Suprapubic skin (tissue), 4 donors: ENCODE measurements around the gene B9D2. TPM values are rescaled to one million over a fixed set of nuclear protein-coding genes. Genes with fewer than 3 reads are reported as not detected.
A peak's percentile ranks its signal among the peaks of the same experiment; 100 is the strongest.

ENCODE experiments used
- DNase-seq, 2 donors: peaks; one replicate each; pipeline ENCODE4 v3.0.0-alpha.2; 2019; ENCODE audit warnings: low spot score in 2 of 2
- H3K27ac ChIP-seq: fragments of 200-600 bp; sonication (generic); one replicate; pipeline ENCODE4 v1.5.1; 2019
- H3K27me3 ChIP-seq: fragments of 200-600 bp; sonication (generic); one replicate; pipeline ENCODE4 v1.5.1; 2019
- H3K36me3 ChIP-seq: fragments of 200-600 bp; sonication (generic); one replicate; pipeline ENCODE4 v1.5.1; 2019
- H3K4me1 ChIP-seq: fragments of 200-600 bp; sonication (generic); one replicate; pipeline ENCODE4 v1.5.1; 2019
- H3K4me3 ChIP-seq: fragments of 200-600 bp; sonication (generic); one replicate; pipeline ENCODE4 v1.5.1; 2019; ENCODE audit warnings: mild to moderate bottlenecking
- H3K9me3 ChIP-seq: fragments of 200-600 bp; sonication (generic); one replicate; pipeline ENCODE4 v1.5.1; 2019
- CTCF ChIP-seq, 2 donors: fragments of 200-600 bp in 1 of 2; fragments of 450-650 bp in 1 of 2; sonication (generic) in 1 of 2; IDR thresholded peaks; one replicate each; pipeline ENCODE4 v1.5.1; 2016 to 2019; ENCODE audit warnings: antibody characterized with exemption in 2 of 2, mild to moderate bottlenecking in 1 of 2, moderate library complexity in 1 of 2
- EP300 ChIP-seq: sonication (generic); formaldehyde crosslinking; IDR thresholded peaks from one replicate; pipeline ENCODE4 v1.6.1; 2017; ENCODE audit warnings: antibody characterized with exemption
- POLR2A ChIP-seq, 2 donors: fragments of 450-650 bp; IDR thresholded peaks; one replicate each; pipeline ENCODE4 v1.6.1; 2017; ENCODE audit warnings: antibody characterized with exemption in 2 of 2, mild to moderate bottlenecking in 2 of 2, moderate library complexity in 2 of 2
- POLR2AphosphoS5 ChIP-seq, 3 donors: sonication (generic); formaldehyde crosslinking; IDR thresholded peaks; one replicate each; pipeline ENCODE4 v1.6.1; 2017; ENCODE audit warnings: antibody characterized with exemption in 3 of 3
- WGBS: methylation state at CpG from one replicate; pipeline ENCODE4 v1.1.5; 2018; 5-methylcytosine and 5-hydroxymethylcytosine counted together
- total RNA-seq, 4 donors: library from RNA; depleted of rRNA; stranded (reverse); fragments of >200 nt; gene quantifications; one replicate each; pipeline ENCODE4 v1.1.0, GENCODE V29; 2016

Gene B9D2, protein sequence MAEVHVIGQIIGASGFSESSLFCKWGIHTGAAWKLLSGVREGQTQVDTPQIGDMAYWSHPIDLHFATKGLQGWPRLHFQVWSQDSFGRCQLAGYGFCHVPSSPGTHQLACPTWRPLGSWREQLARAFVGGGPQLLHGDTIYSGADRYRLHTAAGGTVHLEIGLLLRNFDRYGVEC
- 1 to 10 TPM; 2.8 to 9.3 (median 4.8) TPM for total RNA-seq

DNA sequence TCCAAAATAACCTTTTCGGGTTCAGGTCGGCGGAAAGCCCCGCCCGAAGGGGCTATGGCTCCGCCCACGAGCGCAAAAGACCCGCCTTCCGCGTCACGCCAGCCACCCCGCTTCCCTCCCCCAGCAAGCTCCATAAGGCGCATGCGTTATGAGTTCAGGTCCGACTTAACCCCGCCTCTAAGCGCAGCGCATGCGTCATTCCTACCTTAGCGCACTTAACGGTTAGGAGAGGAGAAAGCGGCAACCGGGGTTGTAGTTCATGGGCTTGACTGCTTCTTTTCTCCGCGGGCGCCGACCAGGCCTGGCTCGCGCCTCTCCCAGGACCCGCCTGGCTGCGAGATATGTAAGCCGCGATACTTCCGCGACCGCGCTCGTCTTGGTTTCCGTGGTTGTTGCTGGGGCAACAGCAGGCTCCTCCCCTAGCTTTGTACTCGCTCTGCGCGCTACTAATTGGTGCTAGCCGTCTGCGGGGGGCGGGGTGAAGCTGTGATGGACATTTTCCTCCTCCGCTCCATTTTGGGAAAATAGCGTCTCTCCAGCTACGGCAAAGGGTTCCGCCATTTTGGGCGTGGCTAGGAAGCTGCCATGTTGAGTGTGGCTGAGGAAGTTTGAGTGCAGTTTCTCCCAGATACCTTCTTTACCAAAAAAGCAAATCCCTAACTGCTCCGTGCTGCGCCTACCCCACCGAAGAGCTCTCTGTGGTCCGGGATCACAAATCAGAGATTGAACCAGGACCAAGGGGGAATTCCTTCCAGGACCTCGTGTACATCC is at the start of gene B9D2:
Gene B9D2, minus strand, starts transcription at position 397 of the 771 bp plus-strand sequence. CDS start 630 bp downstream, outside the sequence.
- H3K27ac ChIP-seq: peak within 1 kb of the TSS; percentile 99
- H3K9me3 ChIP-seq: no peaks in the 10 kb centered on the region
- peak within 1 kb of the TSS; percentile 76 for H3K4me3 ChIP-seq
- no peaks in the 10 kb centered on the region for H3K27me3 ChIP-seq
- H3K4me1 ChIP-seq: peaks cover 31% of the 10 kb centered on the region
- WGBS: under 1% methylated on average over 34 of the region's 56 CpGs
- H3K36me3 ChIP-seq: no peaks in the 10 kb centered on the region
- TF ChIP-seq POLR2A (IDR thresholded peaks at IDR 0.05) (peak; percentile 18 to 44), EP300 (no peak), POLR2AphosphoS5 (IDR thresholded peaks at IDR 0.05) (peak in 2 of 3 donors; percentile 71 to 78)
- peak; percentile 99 for DNase-seq

- Histone ChIP-seq H3K27ac (no peak overlapping the region), H3K36me3 (peaks cover 68% of the 10 kb centered on the region), H3K4me3 (no peak overlapping the region), H3K27me3 (no peaks in the 10 kb centered on the region), H3K9me3 (no peaks in the 10 kb centered on the region), H3K4me1 (peaks cover 17% of the 10 kb centered on the region)
- TF ChIP-seq POLR2AphosphoS5 (IDR thresholded peaks at IDR 0.05) (no peak), EP300 (no peak), CTCF (IDR thresholded peaks at IDR 0.05) (no peak), POLR2A (IDR thresholded peaks at IDR 0.05) (no peak)
- no peak for DNase-seq
- 95% methylated on average over 5 of the region's 5 CpGs for WGBS
Observed at GRCh38 chr19:41412953-41413352, 49.0 kb upstream of the B9D2 start.

DNA sequence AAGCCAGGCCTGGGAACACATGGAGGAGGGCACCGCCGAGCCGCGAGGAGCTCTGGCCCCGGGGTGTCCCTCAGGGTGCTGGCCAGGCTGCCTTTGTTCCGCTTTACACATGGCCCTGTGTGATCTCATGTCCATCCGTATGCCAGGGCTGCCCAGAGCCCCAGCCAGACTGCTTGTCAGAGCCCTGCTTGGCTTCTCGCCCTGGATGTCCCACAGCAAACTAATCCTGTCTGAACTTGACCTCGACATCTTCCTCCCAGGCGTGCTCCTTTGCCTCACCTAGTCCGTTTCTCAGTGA is 48.0 kb upstream of the B9D2 start:
- Histone ChIP-seq H3K27ac (no peak overlapping the region), H3K9me3 (no peaks in the 10 kb centered on the region), H3K27me3 (no peaks in the 10 kb centered on the region), H3K36me3 (peaks cover 59% of the 10 kb centered on the region), H3K4me1 (peaks cover 20% of the 10 kb centered on the region), H3K4me3 (no peak overlapping the region)
- 42% methylated on average over 5 of the region's 11 CpGs for WGBS
- TF ChIP-seq POLR2AphosphoS5 (IDR thresholded peaks at IDR 0.05): no peak
- no peak for TF ChIP-seq EP300
- TF ChIP-seq CTCF (IDR thresholded peaks at IDR 0.05): no peak
- TF ChIP-seq POLR2A (IDR thresholded peaks at IDR 0.05): no peak
- no peak for DNase-seq

DNA sequence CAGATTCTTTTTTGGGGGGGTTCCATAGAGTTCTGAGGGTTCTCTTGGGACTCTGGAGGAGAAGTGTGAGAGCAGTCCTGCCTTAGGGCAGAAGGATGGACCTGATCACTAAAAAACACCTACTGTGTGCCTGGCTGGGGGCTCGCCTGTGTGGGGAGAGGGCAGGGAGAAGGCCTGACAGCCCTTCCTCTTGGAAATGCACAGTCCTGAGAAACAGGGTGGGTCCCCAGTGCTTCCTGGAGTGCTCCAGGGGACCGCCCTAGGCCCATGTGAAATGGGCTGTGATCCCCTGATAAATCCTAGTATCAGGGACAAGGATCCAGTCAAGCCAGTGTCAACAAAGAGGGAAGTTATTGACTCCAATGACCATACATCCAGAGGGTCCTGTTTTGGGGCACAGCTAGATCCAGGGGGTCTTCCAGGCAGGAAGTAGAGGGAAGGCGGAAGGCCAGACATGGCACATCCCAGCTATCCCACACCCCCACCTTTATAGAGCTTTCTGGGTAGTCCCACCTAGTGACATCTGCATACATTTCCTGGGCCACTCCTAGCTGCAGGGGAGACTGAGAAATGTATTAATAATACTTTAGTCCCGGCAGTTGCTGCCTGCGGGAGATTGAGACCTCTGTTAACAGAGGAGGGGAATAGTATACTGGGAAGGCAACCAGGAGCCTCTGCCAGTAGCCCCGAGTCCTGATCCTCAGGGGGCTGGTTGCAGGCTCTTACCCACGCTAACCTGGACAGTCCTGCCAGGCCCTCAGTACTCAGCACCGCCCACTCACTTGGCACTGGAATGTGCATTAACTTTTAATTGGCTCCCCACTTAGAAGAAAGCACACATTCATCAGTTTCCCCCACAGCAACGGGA is 47.4 kb upstream of the B9D2 start:
- 87% methylated on average over 5 of the region's 9 CpGs for WGBS
- Histone ChIP-seq H3K27ac (no peak overlapping the region), H3K4me3 (no peak overlapping the region), H3K27me3 (no peaks in the 10 kb centered on the region), H3K9me3 (no peaks in the 10 kb centered on the region), H3K36me3 (peaks cover 54% of the 10 kb centered on the region), H3K4me1 (peaks cover 20% of the 10 kb centered on the region)
- TF ChIP-seq POLR2AphosphoS5 (IDR thresholded peaks at IDR 0.05): no peak
- TF ChIP-seq POLR2A (IDR thresholded peaks at IDR 0.05): no peak
- TF ChIP-seq EP300: no peak
- no peak for TF ChIP-seq CTCF (IDR thresholded peaks at IDR 0.05)
- DNase-seq: no peak

DNA sequence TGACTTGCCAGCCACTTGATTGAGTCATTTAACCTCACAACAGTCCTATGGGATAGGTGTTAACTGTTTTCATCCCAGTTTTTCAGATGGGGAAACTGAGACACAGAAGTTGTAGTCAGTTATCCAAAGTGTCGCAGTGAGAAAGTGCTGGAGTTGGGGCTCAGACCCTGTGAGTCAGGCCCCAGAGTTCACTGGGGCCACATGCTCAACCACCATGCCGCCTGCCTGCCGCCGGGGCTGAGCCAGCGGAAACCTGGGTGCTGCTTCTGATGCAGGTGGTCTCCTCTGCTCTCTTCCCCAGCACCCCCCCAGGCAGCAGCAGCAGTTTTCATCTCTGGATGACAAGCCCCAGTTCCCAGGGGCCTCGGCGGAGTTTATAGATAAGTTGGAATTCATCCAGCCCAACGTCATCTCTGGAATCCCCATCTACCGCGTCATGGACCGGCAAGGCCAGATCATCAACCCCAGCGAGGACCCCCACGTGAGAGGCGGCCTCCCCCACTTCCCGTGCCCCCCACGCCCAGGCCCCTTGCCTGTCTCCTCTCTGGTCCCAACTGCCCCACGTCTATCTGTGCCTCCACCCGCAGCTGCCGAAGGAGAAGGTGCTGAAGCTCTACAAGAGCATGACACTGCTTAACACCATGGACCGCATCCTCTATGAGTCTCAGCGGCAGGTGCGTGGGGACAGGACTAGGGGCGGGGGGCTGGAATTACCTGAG is 46.5 kb upstream of the B9D2 start:
- H3K4me1 ChIP-seq: peaks cover 24% of the 10 kb centered on the region
- peaks cover 49% of the 10 kb centered on the region for H3K36me3 ChIP-seq
- TF ChIP-seq CTCF (IDR thresholded peaks at IDR 0.05) (no peak), POLR2AphosphoS5 (IDR thresholded peaks at IDR 0.05) (no peak), EP300 (no peak), POLR2A (IDR thresholded peaks at IDR 0.05) (no peak)
- 92% methylated on average over 11 of the region's 23 CpGs for WGBS
- DNase-seq: no peak
- no peaks in the 10 kb centered on the region for H3K9me3 ChIP-seq
- H3K4me3 ChIP-seq: no peak overlapping the region
- H3K27ac ChIP-seq: no peak overlapping the region
- H3K27me3 ChIP-seq: no peaks in the 10 kb centered on the region
